Measurements from ENCODE around the gene MYH7B.

MYH7B gene

DNA sequence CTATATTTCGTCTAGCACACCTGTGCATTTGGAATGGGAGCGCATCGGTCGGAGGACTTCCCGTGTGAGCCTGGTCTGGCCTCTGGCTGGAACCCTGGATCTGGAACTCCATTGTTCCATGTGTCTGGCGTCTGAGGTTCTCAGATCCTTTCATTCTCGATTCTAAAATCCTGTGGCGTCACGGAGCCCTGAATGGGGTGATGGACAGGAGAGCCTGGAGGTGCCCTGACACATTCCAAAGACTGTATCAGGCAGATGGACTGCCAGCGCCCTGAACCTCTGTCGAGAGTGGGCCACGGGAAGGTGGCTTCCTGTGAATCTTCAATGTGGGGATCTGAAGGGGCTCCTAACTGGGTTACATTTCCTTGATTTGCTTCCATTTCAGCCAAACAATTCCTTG is 20.6 kb downstream of the MYH7B start:
- no peak overlapping the region for H3K27ac ChIP-seq
- no peak for TF ChIP-seq ZFX (IDR thresholded peaks at IDR 0.05)

DNA sequence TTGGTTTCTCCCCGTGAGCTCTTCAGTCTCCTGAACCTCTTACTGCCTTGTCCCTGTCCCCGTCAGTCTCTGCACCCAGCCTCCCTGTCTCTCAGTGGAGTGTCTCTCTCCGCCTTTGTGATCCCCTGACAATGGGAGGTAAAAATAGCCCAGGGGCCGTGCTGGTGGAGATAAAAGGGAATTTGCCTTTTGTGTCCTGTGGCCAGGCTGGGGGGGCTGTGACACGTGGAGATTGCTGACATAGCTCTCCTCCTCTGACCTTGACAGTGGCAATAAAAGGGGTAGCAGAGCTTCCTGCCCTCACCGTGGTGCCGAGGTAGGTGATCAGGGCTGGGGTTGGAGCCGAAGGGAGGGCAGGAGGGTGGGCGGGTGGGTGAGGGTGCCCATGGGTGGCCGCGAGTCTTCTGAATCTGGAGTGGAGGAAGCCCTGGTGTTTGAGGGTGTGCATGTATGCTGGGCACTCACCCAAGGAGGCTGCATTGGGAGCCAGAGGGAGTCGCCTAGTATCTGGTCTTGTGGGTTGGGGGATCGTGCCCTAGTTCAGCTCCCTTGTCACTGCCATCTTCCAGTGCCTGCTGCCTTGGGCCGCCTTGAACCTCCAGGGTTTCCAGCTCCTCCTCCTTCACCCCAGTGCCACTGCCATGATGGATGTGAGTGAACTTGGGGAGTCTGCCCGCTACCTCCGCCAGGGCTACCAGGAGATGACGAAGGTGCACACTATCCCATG is 21.9 kb downstream of the MYH7B start:
- TF ChIP-seq, protein P1, sequence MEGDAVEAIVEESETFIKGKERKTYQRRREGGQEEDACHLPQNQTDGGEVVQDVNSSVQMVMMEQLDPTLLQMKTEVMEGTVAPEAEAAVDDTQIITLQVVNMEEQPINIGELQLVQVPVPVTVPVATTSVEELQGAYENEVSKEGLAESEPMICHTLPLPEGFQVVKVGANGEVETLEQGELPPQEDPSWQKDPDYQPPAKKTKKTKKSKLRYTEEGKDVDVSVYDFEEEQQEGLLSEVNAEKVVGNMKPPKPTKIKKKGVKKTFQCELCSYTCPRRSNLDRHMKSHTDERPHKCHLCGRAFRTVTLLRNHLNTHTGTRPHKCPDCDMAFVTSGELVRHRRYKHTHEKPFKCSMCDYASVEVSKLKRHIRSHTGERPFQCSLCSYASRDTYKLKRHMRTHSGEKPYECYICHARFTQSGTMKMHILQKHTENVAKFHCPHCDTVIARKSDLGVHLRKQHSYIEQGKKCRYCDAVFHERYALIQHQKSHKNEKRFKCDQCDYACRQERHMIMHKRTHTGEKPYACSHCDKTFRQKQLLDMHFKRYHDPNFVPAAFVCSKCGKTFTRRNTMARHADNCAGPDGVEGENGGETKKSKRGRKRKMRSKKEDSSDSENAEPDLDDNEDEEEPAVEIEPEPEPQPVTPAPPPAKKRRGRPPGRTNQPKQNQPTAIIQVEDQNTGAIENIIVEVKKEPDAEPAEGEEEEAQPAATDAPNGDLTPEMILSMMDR (conservative IDR thresholded peaks at IDR 0.05) = no peak
- TF ChIP-seq ZFX (IDR thresholded peaks at IDR 0.05) = no peak

DNA sequence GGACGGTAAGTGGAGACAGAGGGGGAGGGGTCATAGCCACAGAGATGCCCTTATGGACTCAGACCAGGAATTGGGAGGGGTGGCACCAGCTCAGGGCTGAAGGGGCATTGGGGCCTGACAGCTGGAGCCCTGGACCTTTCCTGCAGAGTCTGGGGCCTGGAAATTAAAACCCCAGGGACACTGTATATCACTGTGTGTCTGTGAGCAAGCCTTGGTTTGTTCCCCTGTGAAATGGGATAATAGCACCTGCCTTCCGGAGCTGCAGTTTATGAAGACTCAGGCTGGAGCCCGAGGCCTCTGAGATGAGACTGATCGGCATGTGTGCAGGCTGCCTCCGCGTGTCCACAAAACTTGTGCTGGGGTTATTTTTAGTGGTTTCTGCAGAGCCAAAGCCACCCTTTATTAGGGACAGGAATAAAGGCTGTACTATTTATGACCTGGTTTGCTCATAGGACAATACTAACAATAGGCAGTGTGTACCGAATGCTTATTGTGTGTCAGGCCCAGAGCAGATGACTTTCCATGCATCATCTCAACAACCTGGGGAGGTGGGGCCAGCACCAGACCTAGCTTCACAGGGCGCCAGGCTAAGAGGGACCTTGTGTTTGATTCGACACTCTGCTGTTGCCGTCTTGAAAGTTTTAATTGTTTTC is 22.6 kb downstream of the MYH7B start:
- no peak for TF ChIP-seq ZFX (IDR thresholded peaks at IDR 0.05)
- TF ChIP-seq, protein P1 (conservative IDR thresholded peaks at IDR 0.05) = no peak
- no peak overlapping the region for H3K27ac ChIP-seq

More for the DNA sequence above, 21.9 kb downstream of the MYH7B start:
- H3K27ac ChIP-seq = no peak overlapping the region

DNA sequence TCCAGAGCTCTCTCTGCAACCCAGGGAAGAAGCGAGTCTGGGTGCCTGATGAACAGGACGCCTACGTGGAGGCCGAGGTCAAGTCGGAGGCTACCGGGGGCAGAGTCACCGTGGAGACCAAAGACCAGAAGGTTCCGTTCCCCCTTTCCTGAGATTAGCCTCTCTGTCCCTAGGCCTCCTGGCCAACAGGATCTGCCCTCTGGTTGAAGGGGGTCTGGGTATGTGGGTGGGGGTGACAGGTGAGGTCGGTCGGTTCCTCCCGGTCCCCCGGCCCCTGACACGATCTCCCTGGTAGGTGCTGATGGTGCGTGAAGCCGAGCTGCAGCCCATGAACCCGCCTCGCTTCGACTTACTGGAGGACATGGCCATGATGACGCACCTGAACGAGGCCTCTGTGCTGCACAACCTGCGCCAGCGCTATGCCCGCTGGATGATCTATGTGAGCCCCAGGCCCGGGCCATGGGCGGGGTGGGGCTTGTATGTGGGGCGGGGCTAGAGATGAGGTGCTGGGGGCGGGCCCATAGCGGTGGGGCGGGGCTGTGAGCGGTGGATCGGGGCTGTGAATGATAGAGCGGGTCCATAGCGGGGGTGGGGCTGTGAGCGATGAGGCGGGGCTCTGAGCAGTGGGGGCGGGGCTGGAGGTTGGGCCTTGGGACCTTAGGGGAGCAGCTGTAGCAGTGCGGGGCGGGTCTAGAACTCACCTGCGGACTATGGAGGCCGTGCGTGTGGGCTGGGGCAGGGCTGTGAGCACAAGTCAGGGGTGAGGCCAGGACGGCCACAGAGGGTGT is 23.9 kb downstream of the MYH7B start:
- TF ChIP-seq, protein P1 (conservative IDR thresholded peaks at IDR 0.05) = no peak
- TF ChIP-seq ZFX (IDR thresholded peaks at IDR 0.05) = no peak
- H3K27ac ChIP-seq = no peak overlapping the region

DNA sequence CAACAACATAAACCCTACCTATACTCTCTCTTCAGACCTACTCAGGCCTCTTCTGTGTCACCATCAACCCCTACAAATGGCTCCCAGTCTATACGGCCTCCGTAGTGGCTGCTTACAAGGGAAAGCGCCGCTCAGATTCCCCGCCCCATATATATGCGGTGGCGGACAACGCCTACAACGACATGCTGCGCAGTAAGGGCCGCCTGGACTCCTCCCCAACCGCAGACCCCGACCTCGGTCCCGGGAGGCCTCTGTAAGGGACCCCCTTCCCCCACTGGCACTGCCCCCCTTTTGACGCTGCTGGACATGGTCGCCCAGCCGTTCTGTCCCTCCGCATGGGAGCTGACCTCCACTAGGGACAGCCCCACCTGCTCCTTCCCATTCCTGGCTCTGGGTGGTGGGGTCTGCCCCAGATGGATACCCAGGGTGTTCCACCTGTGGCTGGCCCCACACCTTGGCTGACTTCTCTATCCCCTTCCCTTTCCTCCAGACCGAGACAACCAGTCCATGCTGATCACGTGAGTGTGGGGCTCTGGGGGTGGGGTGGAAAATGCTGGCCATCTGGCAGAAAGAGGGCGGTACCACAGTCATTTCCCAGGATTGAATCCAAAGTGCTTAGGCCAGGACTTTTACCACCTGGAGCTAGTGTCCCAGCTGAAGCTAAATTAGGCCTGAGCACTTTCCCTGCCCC is 25.0 kb downstream of the MYH7B start:
- TF ChIP-seq ZFX (IDR thresholded peaks at IDR 0.05) = no peak
- TF ChIP-seq, protein P1 (conservative IDR thresholded peaks at IDR 0.05) = no peak
- no peak overlapping the region for H3K27ac ChIP-seq

DNA sequence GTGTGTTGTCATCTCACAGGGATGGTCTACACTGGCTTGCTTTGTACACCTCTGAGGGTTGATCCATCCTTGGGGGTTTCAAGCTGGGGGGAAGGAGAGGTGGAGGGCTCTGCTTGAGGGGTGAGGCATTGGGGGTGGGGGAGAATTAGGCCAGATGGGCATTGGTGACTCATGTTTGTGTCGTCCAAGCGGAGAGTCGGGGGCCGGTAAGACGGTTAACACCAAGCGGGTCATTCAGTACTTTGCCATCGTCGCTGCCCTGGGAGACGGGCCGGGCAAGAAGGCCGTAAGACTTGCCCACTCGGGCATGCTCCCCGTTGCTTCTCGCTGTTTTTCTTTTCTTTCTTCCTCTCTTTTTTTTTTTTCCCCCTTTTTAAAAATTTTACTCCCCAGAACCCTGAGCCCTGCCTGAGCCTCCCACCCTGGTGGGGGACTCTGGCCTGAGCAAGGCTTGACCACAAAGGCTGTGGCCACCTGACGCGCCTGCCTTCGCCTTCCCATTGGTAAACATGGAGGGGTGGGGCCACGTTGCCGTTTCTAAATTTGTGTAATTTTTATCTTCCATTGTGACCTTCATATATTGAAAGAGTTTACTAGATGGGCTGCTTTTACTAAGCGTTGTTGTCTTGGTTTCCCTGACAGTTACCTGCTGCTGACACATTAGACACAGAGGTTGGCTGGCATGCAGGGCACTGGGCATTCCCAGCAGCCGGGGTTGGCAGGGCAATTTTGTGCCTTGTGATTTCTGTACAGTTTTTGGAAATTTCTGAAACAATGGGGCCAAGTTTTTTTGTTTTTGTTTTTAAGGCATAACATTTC is 26.8 kb downstream of the MYH7B start:
- TF ChIP-seq, protein P1 (conservative IDR thresholded peaks at IDR 0.05) = no peak
- no peak for TF ChIP-seq ZFX (IDR thresholded peaks at IDR 0.05)
- no peak overlapping the region for H3K27ac ChIP-seq
